ENCODE data around the gene CBL.

CBL gene

DNA sequence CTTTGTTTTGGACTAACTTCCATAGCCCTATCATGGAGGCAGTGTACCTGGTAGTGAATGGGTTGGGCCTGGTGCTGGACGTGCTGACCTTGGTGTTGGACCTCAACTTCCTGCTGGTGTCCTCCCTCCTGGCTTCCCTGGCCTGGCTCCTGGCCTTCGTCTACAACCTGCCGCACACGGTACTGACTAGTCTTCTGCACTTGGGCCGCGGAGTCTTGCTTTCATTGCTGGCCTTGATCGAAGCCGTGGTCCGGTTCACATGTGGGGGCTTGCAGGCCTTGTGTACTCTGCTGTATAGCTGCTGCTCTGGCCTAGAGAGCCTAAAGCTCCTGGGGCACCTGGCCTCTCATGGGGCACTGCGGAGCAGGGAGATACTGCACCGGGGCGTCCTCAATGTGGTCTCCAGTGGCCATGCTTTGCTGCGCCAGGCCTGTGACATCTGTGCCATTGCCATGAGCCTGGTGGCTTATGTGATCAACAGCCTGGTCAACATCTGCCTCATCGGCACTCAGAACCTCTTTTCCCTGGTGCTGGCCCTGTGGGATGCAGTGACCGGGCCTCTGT is 129.0 kb downstream of the CBL start:
- no peak for DNase-seq

DNA sequence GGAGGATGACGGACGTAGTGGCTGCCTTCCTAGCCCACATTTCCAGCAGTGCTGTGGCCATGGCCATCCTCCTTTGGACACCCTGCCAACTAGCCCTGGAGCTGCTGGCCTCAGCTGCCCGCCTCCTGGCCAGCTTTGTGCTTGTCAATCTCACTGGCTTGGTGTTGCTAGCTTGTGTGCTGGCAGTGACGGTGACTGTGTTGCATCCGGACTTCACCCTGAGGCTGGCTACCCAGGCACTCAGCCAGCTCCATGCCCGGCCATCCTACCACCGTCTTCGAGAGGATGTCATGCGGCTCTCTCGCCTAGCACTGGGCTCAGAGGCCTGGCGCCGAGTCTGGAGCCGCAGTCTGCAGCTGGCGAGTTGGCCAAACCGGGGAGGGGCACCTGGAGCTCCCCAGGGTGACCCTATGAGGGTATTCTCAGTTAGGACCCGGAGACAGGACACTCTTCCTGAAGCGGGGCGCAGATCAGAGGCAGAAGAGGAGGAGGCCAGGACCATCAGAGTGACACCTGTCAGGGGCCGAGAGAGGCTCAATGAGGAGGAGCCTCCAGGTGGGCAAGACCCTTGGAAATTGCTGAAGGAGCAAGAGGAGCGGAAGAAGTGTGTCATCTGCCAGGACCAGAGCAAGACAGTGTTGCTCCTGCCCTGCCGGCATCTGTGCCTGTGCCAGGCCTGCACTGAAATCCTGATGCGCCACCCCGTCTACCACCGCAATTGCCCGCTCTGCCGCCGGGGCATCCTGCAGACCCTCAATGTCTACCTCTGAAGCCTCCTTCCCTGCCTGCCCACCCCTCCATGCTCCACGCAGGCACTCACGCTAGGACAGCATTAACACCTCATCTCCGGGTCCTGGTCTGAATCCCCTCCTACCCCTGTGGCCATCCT is 129.8 kb downstream of the CBL start:
- DNase-seq = peak; percentile 53

DNA sequence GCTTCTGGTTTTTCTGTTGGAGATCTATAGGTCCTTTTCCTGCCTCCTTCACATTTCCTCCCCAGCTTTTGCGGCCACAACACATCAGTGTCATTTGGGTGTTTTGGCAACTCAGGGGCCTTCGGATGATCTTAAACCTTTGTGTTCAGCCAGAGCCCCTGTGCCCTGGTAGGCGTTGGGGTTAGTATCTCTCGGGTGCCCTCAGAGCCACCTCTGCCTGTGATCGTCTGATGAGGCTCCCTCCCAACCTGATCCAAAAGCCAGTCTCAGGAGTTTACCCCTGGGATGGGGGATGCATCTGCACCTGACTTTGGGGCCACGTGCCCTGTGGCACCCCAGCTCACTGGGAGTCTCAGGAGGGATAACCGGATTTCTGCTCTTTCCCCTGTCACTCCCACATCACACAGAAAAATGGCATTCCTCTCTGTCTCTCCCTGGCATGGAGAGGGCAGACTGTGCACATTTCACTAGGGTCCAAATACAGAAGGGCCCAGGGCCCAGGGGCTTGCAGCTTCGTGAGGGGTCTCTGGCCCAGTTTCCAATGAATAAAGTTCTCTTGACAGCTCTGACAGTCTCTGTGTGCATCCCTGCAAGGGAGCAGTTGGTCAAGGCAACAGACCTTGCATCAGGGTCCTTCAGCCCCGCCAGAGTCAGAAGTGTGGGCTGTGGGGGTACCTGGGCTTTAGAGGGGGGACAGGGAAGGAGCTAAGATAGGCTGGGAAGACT is 130.8 kb downstream of the CBL start:
- DNase-seq = no peak

DNA sequence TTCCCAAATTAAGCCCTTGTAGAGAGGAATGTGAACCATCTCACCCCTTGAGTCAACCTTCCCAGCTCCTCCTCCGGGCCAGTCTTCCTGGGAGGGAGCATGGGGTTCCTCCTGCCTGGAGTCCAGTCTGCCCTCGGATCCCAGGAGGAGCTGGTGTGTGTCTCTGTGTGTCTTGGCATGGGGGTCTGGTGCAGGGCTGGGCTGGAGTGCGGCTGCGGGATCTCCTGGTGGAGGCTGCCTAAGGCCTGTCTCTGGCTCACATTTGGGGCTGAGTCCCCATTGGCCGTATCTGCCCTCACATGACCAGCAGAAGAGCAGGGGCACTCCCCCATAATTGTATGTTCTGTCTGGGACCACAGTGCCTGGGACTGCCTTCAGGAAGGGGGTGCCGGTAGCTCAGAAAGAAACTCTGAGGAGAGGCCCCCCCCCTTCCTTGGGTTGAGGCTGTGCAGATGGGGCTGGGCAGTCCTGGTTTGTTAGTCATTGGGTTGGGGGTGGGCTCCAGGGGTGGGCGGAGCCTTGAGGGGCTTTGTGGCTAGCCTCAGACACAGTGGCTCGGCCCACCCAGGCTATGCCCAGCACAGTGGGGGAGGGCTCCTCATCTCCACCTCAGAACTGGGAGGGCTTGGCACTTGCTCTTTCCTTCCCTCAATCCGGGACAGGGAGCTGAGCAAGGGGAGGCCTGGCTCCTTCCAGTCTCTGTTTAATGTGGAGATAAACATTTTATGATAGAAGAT is 131.6 kb downstream of the CBL start:
- DNase-seq = no peak

DNA sequence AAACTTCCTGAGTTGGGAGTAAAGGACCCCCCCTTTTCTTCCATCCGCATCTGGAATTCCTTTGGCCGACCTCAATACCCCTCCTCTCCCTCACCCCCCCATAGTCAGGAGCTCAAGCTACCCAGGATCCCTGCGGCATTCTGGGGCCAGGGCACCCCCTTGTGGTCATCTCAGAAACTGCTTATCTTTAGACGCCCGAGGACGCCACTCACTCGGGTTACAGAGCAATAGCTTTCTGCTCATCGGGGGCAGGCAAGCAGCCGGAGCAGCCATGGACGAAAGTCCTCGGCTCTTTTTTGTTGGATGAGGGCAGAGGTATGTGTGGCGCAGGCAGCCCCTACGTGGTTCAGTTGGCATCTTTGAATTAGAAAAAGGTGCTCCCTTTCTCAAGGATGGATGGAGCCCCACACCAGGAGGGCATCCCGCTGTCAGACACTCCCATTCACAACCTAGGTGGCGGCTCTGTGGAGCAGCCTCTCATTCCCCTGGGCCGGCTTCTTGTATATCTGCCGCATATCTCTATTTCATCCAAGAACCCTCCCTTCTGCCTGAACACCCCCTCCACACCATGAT is 132.3 kb downstream of the CBL start:
- DNase-seq = peak; percentile 85

DNA sequence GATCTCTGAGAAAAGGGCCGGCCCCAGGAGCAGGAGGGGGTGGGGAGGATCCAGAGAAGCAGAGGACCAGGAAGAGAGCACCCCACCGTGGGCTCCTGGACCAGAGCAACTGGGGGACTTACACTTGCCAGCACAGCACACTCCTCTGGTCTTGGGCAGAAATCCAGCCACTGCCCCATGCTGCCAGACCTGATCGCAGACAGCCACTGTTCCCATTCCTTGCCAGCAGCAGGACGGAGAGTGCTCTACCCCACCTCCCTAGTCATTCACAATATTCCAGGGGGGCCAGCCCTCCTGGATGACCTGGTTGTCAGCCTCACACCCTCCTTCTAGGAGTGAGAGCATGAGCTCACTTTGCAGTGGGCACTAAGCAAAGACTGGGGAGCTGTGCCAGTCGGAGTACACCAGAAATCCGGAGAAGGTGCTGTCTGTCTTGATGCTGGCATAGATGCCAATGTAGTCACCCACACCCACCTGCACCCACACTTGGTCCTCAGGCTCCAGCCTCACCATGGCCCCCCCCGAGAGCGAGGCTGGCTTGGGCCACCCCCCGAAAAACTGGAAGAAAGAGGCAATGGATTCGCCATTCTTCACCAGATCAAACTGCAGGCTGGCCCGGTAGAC is 132.9 kb downstream of the CBL start:
- peak; percentile 56 for DNase-seq

DNA sequence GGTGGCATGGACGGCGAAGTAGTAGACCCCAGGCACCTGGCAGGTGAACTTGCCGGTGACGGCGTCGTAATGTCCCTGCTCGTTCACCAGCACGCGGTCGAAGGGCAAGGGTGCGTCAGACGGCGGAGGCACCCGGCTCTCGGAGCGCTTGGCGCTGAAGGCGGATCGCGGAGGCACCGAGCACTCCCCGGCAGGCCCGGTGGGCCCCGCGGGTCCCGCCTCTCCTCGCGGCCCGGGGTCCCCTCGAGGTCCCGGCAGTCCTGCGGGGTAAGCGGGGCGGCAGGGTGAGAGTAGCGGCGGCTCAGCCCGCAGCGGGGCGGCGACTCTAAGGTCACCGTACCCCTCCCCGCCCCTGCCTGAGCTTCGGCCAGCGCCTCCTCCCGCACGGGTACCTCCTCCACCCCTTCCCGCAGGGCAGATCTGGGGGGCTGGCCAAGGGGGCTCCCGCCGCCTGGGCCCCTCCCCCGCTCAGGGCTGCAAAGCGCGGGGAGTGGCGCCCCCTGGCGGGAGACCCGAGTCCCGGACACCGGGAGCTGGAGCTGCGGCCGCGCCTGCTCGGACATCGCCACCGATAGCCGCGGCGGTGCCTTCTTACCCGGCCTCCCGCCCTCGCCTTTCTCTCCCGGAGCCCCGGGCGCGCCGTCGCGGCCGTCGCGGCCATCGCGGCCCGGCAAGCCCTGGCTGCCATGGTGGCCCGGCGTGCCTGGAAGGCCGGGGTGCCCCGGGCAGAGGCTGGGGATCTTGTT is 133.6 kb downstream of the CBL start:
- peak; percentile 85 for DNase-seq

DNA sequence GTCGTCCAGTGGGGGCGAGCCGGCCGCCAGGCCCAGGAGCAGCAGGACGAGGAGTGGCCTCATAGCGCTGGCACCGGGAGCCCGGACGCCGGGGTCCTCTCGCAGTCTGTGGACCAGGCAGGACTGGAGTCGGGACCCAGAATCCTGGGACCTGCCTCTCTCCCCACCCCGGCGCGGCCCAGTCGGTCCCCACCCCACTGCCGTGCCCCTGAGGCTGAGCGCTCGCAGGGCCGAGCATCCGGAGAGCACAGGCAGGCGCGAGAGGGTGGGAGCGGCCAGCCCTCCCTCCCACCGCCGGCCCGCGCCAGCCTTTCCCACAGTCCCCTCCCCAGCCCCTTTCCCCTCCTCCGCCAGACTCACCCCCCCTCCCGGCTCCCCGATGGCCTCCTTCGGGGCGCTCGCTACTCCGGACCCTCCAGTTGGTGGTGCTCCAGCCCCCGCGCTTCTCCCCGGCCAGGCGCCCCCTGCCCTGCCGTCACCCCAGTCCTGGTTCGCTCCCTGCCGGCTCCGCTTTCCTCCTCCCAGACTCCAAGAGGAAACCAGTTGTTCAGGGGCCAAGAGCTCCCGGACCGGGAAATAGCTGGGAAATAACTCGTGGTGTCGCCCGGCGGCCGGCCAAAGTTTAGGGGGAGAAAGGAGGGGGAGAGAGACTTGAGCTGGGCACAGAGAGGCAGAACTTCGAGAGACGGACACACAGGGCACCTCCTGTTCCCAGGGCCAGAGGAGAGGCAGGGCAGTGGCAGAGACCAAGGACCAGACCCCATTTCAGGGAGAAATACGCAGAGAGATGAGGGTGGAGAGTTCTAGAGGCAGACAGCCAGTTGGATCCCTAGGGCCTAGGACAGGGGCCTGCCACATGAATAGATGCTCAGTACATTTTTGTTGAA is 134.4 kb downstream of the CBL start, which contains the start of gene C1QTNF5:
Gene C1QTNF5 (minus strand): TSS at position 549 of the 887 bp plus-strand sequence. CDS start 486 bp downstream, at position 63.
- DNase-seq = peak; percentile 56

DNA sequence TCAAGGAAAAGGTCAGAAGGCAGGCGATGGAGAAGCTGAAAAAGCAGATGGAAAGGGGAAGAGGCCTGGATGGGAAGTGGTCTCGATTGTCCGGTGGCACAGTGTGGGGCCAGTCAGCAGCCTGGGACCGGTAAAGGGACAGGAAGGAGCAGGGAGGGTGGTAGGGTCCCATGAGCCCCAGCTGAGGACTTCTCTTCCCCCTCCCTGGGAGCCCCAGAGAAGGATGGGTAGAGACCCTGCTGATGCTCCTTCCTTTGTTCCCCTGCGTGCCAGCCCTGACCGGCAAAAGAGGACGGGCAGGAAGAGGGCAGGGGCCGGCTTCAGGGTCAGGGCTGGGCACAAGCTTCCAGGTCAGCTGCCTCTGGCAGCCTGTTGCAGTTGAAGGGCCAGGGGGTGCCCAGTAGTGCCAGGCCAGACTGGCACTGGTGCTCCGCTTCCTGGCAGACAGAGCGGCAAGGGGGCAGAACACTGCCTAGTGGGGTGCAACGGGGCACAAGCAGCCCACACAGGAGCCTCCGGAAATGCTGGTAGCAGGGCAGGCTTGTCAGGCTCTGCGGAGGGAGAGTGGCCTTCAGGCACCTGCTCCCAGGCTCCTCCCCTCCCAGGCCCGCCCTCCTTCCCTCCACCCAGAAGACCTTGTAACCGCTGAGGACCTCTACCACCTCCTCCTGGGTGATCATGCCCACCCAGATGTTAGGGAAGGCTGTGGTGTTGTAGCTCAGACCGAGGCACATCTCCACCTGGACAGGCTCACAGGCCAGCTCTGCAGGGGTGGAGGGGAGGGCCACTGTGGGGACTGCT is 135.3 kb downstream of the CBL start:
- no peak for DNase-seq

DNA sequence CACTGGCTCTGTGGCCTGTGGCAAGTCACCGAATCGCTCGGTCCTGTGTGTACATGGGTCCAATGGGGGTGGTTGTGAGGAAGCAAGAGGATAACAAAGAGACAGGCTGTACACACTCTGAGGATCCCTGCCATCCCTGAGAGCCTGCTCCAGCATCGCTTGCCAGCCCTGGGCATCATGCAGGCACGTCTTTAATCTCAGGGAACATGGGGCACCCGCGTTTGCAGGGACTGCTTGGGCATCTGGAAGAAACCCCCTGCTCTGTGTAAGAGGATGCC is 135.8 kb downstream of the CBL start:
- no peak for DNase-seq

DNA sequence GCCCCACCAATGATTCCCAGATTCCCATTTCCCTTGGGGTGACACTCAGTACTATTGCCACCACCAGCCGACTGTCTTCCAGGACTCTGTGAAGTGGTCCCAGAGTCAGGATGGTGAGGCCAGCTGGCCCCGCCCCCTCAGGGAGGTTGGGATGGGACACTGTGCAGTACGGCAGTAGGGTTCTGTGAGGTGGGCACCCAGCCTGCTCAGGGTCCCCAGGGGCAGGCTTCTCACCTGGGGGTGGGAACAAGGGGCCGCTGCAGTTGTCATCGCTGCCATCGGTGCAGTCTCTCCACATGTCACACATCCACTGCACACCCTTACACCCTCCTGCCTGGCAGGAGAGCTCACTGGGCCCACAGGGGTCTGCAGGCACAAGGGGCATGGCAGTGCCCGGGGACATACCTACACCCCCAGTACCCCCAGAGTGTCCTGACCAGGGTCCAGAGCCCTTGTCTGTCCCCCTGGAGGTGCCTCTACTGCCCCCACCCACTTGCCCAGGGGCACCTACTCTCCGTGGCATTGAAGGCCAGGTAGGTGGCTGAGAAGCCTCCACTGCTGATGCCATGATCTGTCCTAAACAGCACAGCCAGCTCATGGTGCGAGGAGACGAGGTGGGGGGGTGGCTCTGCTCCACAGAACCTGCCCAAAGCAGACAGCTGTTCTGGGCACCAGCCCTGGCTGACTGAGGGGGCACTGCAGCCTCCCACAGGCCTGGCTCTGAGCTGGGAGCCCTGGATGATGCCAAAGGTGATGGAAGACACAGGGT is 136.4 kb downstream of the CBL start:
- DNase-seq = no peak

DNA sequence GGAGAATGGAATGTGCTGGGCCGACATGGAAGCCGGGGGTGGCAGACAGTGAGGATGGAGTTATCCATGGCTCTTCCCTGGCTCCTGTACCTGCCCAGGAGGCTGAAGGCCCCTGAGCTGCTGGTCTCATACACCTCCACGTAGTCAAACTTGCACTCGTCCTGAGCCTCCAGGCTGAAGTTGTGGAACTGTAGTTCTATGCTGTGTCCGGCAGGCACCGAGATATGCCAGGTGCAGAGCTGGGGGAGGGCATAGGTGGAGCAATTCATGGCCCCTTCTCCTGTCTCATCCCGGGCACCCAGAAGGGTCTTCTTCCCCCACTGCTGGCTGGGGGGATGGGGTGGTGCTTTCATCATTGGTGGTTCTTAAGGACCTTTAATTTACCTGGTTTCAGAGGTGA is 137.6 kb downstream of the CBL start:
- DNase-seq = no peak

DNA sequence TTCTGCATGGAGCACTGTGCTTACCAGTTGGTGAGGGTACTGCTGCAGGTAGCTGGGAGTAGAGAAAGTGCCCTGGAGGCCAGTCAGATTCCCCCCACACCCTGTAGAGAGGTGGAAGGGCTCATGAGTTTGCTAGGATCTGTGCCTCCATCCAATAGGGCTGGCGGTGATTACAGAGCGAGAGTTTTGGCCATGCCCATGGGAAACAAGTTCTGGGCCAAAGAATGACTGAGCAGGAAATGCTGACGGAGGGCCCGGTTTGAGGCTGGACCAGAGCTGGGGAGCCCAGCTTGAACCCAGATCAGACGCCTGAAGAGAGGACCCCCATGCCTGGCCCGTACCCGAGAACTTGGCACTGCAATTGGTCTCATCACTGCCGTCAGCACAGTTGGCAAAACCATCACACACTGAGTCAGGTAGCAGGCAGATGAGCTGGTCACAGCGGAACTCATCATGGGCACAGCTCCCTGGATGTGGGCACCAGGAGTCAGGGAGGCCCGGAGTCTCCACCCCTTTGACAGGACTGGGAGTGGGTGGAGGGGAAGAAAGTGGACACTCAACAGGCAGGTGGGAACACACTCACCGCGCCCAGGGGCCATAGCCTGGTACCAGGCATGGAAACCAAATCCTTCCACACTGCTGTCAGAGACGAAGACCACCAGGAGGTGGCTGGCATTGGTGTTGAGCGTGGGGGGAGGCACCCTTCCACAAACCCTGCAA is 138.3 kb downstream of the CBL start:
- DNase-seq = no peak

DNA sequence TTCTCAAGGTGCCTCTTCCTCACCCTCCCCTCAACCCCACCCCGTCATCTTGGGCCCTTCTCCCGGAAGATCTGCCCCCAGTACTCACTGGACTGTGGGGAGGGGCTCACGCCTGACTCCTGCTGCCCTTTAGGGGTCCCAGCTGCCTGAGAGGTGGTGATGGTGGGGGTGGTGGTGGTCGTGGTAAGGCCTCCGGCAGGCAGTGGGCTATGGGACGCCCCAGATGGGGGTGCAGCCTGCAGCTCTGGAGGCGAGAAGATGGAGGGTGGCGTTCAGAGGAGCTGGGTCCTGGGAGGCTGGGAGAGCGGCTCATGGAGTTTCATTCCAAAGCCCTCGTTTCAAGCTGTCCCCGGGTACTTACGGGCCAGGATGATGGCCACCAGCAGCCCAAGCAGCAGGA is 139.5 kb downstream of the CBL start:
- DNase-seq = no peak

DNA sequence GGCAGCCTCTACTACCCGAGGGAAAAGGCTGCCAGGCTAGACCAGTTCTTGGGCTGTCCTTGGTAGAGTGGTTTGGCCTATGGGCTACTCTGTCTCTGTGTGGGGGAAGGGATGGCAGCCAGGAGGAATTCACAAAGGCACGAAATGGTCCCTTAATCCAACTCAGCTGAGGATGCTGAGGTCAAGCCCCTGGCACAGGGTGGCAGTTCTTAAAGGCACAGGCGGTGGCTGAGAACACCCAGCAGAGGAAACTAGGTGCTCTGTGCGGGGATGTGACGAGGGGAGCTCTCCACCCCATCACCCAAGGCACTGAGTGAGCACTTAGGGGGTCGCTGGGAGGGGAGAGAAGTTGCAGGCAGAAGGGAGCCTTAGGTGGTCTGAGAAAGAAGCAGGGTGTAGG is 140.5 kb downstream of the CBL start, which contains the start of gene MFRP:
Gene MFRP (minus strand): TSS at position 101 of the 400 bp plus-strand sequence. CDS start 192 bp downstream, outside the sequence.
- no peak for DNase-seq

DNA sequence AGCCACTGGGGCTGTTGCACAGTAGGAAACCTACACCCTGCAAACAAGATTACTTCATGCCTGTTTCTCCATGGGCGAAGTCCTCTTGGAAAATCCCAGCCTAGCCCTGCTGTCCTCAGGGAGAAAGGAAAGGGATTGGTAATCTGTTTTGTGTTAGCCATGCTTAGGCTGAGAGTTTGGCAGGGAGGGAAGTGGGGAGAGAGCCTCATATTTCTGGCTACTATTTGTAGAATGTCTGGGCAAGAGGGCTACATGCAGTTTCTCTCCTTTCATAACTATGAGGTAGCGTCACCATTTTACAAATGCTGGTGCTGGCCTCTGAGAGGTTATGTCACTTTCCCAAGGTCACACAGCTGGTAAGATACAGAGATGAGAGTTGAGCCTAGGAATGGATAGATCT is 141.1 kb downstream of the CBL start:
- no peak for DNase-seq

DNA sequence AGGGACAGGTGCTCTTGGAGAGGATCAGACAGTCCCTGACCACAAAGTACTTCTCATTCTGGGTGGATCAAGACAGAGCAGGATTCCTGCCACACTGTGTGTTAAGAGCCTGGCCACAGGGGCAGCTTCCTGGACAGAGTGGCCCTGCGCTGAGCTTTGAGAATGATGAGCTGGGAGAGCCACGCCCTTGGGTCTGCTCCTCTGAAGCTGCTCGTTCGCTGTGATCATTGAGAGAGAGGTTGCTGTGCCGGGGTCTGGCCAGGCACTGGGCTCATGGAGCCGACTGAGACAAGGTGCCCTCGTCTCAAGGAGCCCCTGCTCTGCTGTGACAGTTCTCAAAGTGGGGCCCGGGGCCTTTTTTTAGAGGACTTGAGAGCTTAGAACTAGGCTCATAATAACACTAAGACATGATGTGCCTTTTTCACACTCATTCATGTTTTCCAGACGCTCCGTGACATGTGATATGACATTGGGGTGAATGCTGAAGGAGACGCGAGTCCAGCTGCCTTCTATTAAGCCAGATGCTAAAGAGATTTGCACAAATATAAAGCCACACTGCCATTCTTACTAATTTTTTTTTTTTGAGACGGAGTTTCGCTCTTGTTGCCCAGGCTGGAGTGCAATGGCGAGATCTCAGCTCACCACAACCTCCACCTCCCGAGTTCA is 141.9 kb downstream of the CBL start:
- no peak for DNase-seq

DNA sequence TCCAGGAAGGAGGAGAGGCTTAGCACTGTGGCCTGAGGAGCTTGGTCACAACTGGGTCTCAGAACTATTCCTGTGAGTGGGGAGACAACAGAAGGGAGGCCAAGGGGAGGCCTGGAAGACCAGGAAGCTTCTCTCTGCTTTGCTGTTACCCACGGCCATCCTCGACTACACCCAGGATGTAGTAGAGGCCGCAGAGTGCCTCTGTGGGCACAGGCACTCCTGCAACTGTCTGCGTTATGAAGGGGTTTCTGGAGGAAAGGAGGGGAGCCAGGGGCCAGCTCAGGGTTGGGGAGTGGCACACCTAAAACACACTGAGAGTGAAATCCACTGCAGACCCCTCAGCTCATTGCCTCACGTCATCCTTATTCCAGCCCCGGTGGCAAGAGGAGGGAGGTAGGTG is 144.2 kb downstream of the CBL start:
- no peak for DNase-seq
